ENCODE measurements around the gene PTPRD. TPM values are rescaled to one million over a fixed set of nuclear protein-coding genes. Genes with fewer than 3 reads are reported as not detected.

PTPRD gene
- total RNA-seq, 1 experiment from 2014 or later = 0.84 TPM

GRCh38 chr9:10268531-10269485 is 344.0 kb downstream of the PTPRD start:
- no peak for DNase-seq (ENCODE audit: low read depth)

DNA sequence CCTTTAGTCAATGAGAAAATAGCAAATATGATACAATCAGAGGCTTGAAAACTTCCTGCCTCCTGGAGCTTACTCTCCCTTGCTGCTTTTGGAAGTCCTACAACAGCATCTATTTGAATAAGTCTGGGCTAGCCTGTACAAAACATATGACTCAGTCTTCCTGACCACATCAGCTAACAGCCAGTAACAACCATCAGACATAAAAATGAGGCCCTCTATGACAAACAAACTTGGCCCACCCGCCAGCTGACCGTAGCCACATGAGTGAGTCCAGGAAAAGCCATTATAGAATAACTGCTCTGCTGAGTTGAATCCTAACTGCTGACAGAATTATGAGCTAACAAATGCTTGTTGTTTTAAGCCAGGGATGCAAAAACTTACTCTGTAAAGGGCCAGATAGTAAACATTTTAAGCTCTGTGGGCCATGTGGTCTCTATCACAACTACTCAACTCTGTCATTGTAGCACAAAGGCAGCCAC is 347.6 kb downstream of the PTPRD start:
- DNase-seq (ENCODE audit: low read depth) = peak; percentile 16

DNA sequence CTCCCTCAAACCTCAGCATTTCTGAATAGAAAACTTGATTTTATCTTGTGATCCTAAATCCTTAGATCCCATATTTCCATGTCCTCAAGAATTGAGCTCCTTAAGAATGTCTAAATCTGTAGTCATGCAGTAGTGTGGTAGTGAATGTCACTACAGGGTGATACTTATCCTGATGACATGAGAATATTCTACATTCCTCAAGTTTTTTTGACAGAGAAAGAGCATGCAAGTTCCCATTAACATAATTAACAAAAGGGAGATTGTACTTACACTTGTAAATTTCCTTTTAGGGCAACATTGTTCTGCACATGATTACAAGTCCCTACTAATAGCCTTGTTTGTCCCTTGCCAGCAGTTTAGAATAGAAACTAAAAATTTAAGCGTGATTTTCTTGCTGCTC is 352.3 kb downstream of the PTPRD start:
- DNase-seq (ENCODE audit: low read depth) = no peak

GRCh38 chr9:10259668-10260067 is 353.1 kb downstream of the PTPRD start:
- no peak for DNase-seq (ENCODE audit: low read depth)

DNA sequence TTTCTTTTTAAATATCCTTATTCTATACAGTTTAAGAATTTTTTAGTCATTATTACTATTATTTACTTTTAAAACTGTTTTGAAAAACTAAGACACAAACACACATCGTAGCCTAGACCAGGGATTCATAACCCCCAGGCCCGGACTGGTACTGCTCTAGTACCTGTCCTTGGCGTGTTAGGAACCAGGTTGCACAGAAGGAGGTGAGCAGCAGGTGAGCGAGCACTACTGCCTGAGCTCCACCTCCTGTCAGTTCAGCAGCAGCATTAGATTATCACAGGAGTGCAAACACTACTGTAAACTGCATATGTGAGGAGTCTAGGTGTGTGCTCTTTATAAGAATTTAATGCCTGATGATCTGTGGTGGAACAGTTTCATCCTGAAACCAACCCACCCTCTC is 357.0 kb downstream of the PTPRD start:
- DNase-seq (ENCODE audit: low read depth) = no peak

DNA sequence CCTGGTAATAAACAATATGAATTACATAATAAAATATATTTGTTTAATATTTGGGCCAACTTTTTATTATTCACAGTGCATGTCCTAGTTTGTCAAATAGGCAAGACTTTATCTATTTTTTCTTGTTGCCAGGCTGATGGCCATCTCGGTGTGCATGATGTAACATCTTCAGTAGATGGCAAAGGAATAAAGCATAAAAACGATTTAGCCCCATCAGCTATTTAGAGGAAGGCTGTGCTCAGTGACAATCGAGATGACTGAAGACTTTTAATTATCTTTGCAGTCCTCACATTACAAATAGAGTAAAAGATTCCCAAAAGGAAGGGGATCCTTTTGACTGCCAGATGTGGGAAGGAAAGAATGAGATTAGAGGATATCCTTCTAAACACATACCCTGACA is 358.5 kb downstream of the PTPRD start:
- no peak for DNase-seq (ENCODE audit: low read depth)

DNA sequence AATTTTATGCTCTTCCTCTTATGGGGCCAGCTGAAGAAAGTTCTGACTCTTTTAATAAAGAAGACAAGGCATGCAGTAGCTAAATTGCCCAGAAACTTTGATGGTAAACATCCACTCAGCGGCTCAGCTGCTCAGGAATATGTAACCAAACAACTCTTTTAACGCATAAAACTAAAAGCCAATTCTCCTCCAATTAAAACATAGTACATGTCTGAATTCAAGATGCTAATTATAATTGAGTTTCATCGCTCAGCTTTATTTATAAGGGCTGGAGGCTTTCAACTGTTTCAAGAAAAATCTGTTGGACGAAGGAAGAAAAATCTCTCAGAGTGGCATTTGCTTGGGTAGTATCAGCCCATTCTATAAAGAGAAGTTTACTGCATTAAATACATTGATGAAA is 359.5 kb downstream of the PTPRD start:
- DNase-seq (ENCODE audit: low read depth) = no peak

DNA sequence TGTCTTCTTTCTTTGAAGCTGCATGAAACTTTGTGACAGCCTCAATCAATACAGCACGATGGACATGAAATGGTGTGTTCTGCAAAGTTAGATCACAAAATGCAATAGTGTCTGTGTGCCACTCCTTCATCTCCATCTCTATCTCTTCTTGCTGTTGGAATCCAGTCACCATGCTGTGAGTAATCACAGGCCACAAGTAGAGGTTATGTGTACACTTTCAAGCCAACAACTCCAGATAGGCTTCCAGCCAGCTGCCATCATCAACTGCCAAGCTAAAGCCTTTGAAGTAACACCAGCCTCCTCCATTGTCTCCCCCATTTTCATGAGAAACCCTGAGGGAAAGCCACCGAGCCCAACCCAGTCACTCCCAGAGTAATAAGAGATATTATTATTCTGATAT is 360.6 kb downstream of the PTPRD start:
- DNase-seq (ENCODE audit: low read depth) = no peak

DNA sequence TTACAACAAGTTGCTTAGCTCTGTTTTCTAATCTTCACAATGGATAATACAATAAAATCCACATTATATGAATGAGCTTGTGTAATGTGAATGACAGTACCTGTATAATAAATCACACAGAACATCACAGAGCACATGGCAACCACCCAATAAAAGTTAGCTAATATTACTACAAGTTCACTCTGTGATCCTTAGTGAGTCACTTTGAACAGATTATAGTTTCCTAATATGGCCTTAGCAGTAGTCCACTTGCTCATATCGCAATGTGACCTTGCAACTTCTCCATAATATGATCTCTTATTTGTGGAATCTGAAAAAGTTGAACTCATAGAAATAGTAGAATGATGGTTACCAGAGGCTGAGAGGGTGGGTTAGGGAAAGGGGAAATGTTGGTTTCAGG is 361.3 kb downstream of the PTPRD start:
- DNase-seq (ENCODE audit: low read depth) = no peak

DNA sequence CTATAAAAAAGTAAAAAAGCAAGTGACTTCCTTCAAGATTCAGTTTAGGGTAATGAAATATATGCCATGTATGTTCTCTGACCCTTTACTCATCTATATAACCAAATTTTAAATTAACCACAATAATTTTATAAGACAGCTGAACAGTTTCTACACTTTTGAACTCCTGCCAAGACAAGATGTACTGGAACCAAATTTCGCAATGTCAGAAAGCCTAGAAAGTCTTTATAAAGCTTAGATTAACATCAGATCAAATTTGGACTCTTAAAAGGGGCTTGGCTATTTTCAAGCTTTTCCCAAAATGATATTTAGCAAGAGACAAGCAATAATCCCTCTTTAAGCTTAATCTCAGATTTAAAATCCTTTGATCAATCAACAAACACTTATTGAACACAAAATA is 362.6 kb downstream of the PTPRD start:
- DNase-seq (ENCODE audit: low read depth) = no peak

GRCh38 chr9:10248890-10249289 is 363.9 kb downstream of the PTPRD start:
- DNase-seq (ENCODE audit: low read depth) = no peak

DNA sequence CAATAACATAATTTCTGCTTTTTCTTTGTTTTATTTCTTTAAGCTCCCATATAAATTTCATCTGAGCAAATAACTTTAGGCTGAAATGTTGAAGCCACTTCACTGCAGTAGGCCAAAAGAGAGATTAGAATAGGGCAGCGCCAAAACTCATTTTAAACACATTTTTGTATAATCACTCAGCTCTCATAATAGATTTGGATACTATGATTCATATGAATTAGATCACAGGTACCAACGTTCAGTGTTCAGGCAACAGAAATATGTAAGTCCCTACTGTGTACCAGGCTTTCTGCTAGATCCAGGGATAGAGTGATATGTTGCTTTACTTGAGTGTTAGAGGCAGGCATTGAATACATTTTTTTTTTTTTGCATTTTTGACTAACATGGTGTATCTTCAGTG is 370.5 kb downstream of the PTPRD start:
- no peak for DNase-seq (ENCODE audit: low read depth)

DNA sequence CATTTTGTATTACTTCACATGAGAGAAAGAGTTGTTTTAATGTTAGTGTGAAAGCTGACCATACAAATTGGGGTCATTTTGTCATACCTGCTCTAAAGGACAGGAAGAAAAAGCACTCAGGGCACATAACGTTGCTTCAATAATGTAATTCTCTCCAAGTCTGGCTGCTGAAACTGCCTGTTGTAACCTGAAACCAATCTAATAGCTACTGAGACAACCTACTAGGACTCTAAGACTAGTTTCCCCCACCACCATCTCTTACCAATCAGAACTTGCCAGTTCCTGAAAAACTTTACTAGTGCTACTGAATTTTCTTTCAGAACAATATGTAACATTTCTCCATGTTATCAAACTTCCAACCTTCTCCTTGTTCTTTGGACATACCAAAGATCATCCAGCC is 374.7 kb downstream of the PTPRD start:
- DNase-seq (ENCODE audit: low read depth) = no peak

- DNase-seq (ENCODE audit: low read depth) = no peak
Measured at GRCh38 chr9:10237584-10237983, 375.2 kb downstream of the PTPRD start.

DNA sequence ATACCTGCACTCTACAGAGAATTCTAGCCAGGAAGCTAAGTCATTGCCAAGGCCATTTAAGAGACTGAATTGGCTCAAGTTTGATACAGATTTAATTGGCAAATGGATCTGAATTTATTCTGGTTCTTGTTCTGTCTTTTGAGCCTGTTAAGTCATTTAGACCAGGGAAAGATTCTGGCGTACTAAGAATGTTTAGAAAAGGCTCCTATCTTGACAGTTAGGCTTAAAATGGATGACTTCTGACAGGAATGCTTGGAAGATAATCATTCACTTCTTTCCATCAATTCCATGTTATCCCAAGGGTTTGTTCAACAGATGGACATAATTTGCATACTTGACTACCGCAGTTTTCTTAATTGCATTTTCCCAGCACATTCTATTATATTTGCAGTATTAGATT is 376.6 kb downstream of the PTPRD start:
- no peak for DNase-seq (ENCODE audit: low read depth)

DNA sequence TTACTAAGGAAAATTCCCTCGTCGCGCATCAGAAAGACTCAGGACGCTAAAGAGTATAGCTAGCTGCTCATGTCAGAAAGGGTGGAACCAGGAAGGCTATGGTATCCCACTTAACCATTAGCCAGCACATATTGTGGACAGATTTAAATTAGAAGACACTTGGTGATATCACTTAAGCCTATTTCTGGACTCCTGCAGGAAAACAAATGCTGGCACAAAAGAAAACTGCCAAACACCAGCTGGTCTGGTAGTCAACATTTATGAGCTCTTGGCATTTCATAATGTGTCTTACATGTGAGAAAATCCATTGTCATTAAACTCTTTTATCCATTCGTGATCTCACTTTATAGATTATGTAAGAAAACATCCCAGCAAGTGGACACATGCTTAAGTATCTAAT is 377.4 kb downstream of the PTPRD start:
- DNase-seq (ENCODE audit: low read depth) = no peak

DNA sequence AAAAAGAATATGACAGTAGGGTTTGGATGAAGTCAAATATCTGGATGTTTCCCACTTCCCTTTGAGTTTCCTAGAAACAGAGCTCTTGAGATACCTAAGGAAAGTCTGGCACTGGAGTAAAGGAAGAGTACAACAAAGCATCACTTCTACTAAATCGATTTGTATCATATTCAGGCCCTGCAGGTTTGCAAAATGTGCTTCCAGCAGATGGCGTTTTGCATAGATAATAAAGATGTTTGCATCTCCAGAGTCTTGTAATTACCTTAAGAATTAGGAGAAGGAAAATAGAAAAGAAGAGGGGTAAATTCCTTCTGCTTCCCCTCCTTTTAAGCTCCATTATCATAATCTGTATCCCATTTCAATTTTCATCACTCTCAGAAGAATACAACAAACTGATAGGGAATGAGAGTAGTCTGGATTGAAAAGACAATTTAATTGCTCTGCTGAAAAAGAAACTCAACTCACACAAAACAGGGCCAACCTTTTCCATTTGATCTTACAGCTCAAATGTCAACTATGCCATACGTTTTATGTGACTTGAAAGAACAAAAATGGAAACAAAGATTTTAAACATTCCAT is 380.4 kb downstream of the PTPRD start:
- no peak for DNase-seq (ENCODE audit: low read depth)

- no peak for DNase-seq (ENCODE audit: low read depth)
Measured at GRCh38 chr9:10230512-10230911, 382.3 kb downstream of the PTPRD start.

DNA sequence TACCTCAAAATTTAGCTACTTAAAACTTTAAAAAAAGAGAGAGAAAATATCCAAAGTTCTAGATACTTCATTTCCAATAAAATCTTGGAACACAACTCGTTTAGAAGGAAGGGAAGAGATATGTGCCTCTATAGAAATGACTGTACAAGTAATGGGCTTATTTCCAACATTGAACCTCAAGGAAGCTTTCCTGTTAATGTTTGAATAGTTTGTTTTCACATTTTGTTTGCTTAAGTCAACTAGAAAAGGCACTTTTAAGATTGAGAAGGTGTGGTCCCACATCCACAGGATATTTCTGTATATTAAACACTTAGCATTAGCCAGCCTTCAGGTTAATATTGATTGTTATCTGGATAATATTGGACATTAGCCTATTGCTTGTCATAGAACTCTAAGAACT is 384.7 kb downstream of the PTPRD start:
- no peak for DNase-seq (ENCODE audit: low read depth)

GRCh38 chr9:10226996-10227395 is 385.8 kb downstream of the PTPRD start:
- no peak for DNase-seq (ENCODE audit: low read depth)

GRCh38 chr9:10212702-10213101 is 400.1 kb downstream of the PTPRD start:
- DNase-seq (ENCODE audit: low read depth) = no peak

GRCh38 chr9:10208691-10209069 is 404.1 kb downstream of the PTPRD start:
- DNase-seq (ENCODE audit: low read depth) = no peak

DNA sequence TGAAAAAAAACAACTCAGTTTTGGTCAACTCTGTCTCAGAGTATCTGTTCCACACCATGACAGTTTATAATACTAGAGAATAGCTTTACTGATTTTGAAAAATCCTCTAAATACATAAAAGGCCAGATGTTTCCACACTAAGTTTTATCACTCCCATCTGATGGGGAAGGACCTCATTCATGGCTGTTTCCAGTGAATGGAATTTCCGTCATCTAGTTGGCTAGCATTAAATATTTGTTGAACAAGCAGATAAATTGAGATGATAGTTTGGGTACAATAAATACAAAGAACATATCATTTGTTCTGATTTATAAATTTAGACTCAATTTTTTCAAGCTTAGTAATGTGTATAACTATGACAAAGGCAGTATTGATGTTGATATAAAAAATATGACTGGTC is 408.5 kb downstream of the PTPRD start:
- no peak for DNase-seq (ENCODE audit: low read depth)
